Measurements from ENCODE around the gene FARP2. TPM values are rescaled to one million over a fixed set of nuclear protein-coding genes. Genes with fewer than 3 reads are reported as not detected.

FARP2 gene
- total and polyA plus RNA-seq, 10 of the 15 experiments (the other 5 are each of a cell fraction or from before 2014, with no cell fraction given): 5.5 to 67.5 (median 36.8) TPM

GRCh38 chr2:241315879-241316631, 40.0 kb upstream of the FARP2 start, which contains the start of gene SEPTIN2 (continued):
- TF ChIP-seq PRDM15 (CRISPR knock-in tag; IDR thresholded peaks at IDR 0.05) (no peak), POLR2AphosphoS2 (IDR thresholded peaks at IDR 0.05; ENCODE audit: low read depth, low read length) (no peak), RUNX3 (IDR thresholded peaks at IDR 0.05; ENCODE audit: low read length) (no peak), PAX8 (IDR thresholded peaks at IDR 0.05) (no peak), KLF5 (IDR thresholded peaks at IDR 0.05; ENCODE audit: partially characterized antibody) (no peak), ATF3 (IDR thresholded peaks at IDR 0.05; ENCODE audit: borderline replicate concordance, extremely low read depth, low read depth, low read length) (no peak), NFYA (IDR thresholded peaks at IDR 0.05; ENCODE audit: borderline replicate concordance, low read depth, low read length) (no peak), HSF1 (IDR thresholded peaks at IDR 0.05; ENCODE audit: low read depth, low read length) (no peak), PAX5 (IDR thresholded peaks at IDR 0.05; ENCODE audit: borderline replicate concordance, low read depth, low read length) (peak; percentile 12; the same call in 1 of the 2 replicates), SMAD5 (IDR thresholded peaks at IDR 0.05; ENCODE audit: low read depth) (no peak), TCF12 (IDR thresholded peaks at IDR 0.05; ENCODE audit: low read depth, low read length) (0 out of 2 replicates have a peak, but pooled peaks have one; percentile 55), NKRF (conservative IDR thresholded peaks at IDR 0.05) (peak; percentile 88; the same call in 1 of the 2 replicates), RB1 (IDR thresholded peaks at IDR 0.05; ENCODE audit: borderline replicate concordance) (peak; percentile 76; the same call in 1 of the 2 replicates), TCF3 (IDR thresholded peaks at IDR 0.05; ENCODE audit: borderline replicate concordance, insufficient read depth, low read depth, low read length) (0 out of 2 replicates have a peak, but pooled peaks have one; percentile 42), NFIC (IDR thresholded peaks at IDR 0.05; ENCODE audit: low read depth, low read length) (no peak), SMARCA5 (IDR thresholded peaks at IDR 0.05) (no peak), LARP7 (IDR thresholded peaks at IDR 0.05) (peak; percentile 70), POLR2A (IDR thresholded peaks at IDR 0.05; ENCODE audit: low read depth, low read length) (peak; percentile 64), CHD1 (IDR thresholded peaks at IDR 0.05; ENCODE audit: low read depth, low read length) (0 out of 2 replicates have a peak, but pooled peaks have one; percentile 73), BACH1 (IDR thresholded peaks at IDR 0.05; ENCODE audit: borderline replicate concordance) (peak; percentile 84), E4F1 (IDR thresholded peaks at IDR 0.05; ENCODE audit: borderline replicate concordance, partially characterized antibody) (peak; percentile 66)

Measured in GM12878 (cell line).